Activated CD4-positive, alpha-beta T cell treated with anti-CD3 and anti-CD28 coated beads, Interleukin-10, Interleukin-2, amounts not matched to agents 100 ng/mL and 50 ng/mL, durations not matched to agents 16 hours and 8 hours (primary cell): ENCODE measurements around the gene PRSS36.
"Not testable (repeated sequence)": the region's sequence is repeated elsewhere in the genome, so short reads cannot be mapped to it uniquely, and the experiment has no call there.

Source experiments
- DNase-seq: peaks from one replicate; pipeline ENCODE4 v3.0.0-alpha.2; 2020

PRSS36 gene

GRCh38 chr16:31149894-31150890, at the start of gene PRSS36:
Gene PRSS36 (minus strand): TSS chr16:31150066. CDS start chr16:31150035, 31 bp downstream.
- no peak for DNase-seq

- no peak for DNase-seq
Observed at GRCh38 chr16:31199430-31200041, 49.7 kb upstream of the PRSS36 start.

- no peak for DNase-seq
Observed at GRCh38 chr16:31198207-31198882, 48.5 kb upstream of the PRSS36 start.

GRCh38 chr16:31196324-31197088, 46.6 kb upstream of the PRSS36 start:
- DNase-seq, result no peak

GRCh38 chr16:31195861-31196260, 46.0 kb upstream of the PRSS36 start:
- not testable (repeated sequence) for DNase-seq

GRCh38 chr16:31194898-31195297, 45.0 kb upstream of the PRSS36 start:
- DNase-seq, result no peak

- DNase-seq, result no peak
Observed at GRCh38 chr16:31193874-31194273, 44.0 kb upstream of the PRSS36 start.

- DNase-seq, result no peak
Observed at GRCh38 chr16:31192856-31193642, 43.2 kb upstream of the PRSS36 start.

GRCh38 chr16:31191697-31192428, 42.0 kb upstream of the PRSS36 start:
- DNase-seq, result no peak

- DNase-seq, result no peak
Observed at GRCh38 chr16:31190818-31191444, 41.1 kb upstream of the PRSS36 start.

GRCh38 chr16:31190061-31190460, 40.2 kb upstream of the PRSS36 start:
- DNase-seq, result no peak

GRCh38 chr16:31189412-31189778, 39.5 kb upstream of the PRSS36 start:
- no peak for DNase-seq

GRCh38 chr16:31188450-31189411, 38.9 kb upstream of the PRSS36 start:
- no peak for DNase-seq

GRCh38 chr16:31187808-31188189, 37.9 kb upstream of the PRSS36 start:
- DNase-seq, result no peak

- DNase-seq, result no peak
Observed at GRCh38 chr16:31186930-31187807, 37.3 kb upstream of the PRSS36 start.

GRCh38 chr16:31186176-31186575, 36.3 kb upstream of the PRSS36 start:
- no peak for DNase-seq

GRCh38 chr16:31185339-31185738, 35.5 kb upstream of the PRSS36 start:
- no peak for DNase-seq

GRCh38 chr16:31184888-31185287, 35.0 kb upstream of the PRSS36 start:
- DNase-seq, result no peak
